ENCODE results near the gene MDM2. TPM values are rescaled to one million over a fixed set of nuclear protein-coding genes. Genes with fewer than 3 reads are reported as not detected.

Gene MDM2
- total RNA-seq, 1 experiment from 2014 or later = 95.2 TPM

DNA sequence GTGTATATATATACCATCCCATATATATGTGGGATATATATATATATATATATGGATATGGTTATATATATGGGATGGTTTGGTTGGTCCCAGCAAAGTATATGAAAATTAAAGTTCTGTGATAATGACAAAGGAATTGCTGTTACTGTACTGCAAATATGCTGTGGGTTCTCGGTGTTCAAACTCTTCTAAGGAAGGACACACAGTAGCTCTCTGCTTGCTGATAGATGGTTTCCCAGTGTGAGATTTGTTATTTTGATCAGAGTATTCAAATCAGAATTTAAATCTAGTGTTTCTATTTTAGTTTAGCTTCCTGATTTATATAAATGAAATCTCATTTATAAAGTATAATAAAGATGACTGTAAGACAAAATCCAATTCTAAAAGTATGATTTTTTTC, 42.3 kb upstream of the MDM2 start:
- intact Hi-C loops (cut with micrococcal nuclease; ENCODE audit: unreplicated experiment) = no loop called here
- no peaks in the 10 kb centered on the region for H3K9me3 ChIP-seq (ENCODE audit: insufficient read depth, low read depth)
- H2AFZ ChIP-seq = no peak overlapping the region
- no peaks in the 10 kb centered on the region for H3K36me3 ChIP-seq (ENCODE audit: low read depth)
- TF ChIP-seq CTCF (conservative IDR thresholded peaks at IDR 0.05) (no peak), EZH2 (IDR thresholded peaks at IDR 0.05; ENCODE audit: low read depth) (no peak)
- no peak overlapping the region for H3K4me3 ChIP-seq
- H3K27ac ChIP-seq = no peak overlapping the region
- no peak for DNase-seq
- H4K20me1 ChIP-seq (ENCODE audit: insufficient read depth) = no peaks in the 10 kb centered on the region
- H3K79me2 ChIP-seq (ENCODE audit: low read depth) = no peaks in the 10 kb centered on the region
- ChIA-PET CTCF (no interaction called here), POLR2A (ENCODE audit: unreplicated experiment) (no interaction called here)
- no peaks in the 10 kb centered on the region for H3K4me1 ChIP-seq (replicated peaks; ENCODE audit: insufficient read depth)
- BruUV-seq (replicated peaks) = no TSS peak
- H3F3A ChIP-seq (ENCODE audit: insufficient read depth, low read depth) = no peaks in the 10 kb centered on the region
- no peaks in the 10 kb centered on the region; the same call in 1 of the 2 replicates for H3K9me2 ChIP-seq (ENCODE audit: insufficient read depth)
- H3K4me2 ChIP-seq = no peak overlapping the region
- H3K27me3 ChIP-seq (ENCODE audit: insufficient read depth, low read depth) = no peaks in the 10 kb centered on the region

DNA sequence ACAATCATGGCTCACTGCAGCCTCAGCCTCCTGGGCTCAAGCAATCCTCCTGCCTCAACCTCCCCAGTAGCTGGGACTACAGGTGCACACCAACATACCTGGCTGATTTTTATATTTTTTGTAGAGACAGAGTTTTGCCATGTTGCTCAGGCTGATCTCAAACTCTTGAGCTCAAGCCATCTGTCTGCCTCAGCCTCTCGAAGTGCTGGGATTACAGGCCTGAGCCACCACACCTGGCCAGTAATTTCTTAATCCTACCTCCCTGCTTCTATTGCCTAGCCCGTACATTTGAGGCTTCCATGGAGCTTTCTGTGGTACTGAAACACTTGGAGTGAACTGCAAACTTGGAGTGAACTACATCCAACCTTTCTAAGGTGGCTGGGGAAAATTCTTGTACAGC, 41.3 kb upstream of the MDM2 start:
- Histone ChIP-seq H3K27ac (no peak overlapping the region), H2AFZ (no peak overlapping the region), H4K20me1 (ENCODE audit: insufficient read depth) (no peaks in the 10 kb centered on the region), H3K4me3 (no peak overlapping the region), H3K79me2 (ENCODE audit: low read depth) (no peaks in the 10 kb centered on the region), H3K9me3 (ENCODE audit: insufficient read depth, low read depth) (no peaks in the 10 kb centered on the region), H3F3A (ENCODE audit: insufficient read depth, low read depth) (no peaks in the 10 kb centered on the region), H3K4me2 (no peak overlapping the region), H3K4me1 (replicated peaks; ENCODE audit: insufficient read depth) (no peaks in the 10 kb centered on the region), H3K9me2 (ENCODE audit: insufficient read depth) (no peaks in the 10 kb centered on the region), H3K27me3 (ENCODE audit: insufficient read depth, low read depth) (no peaks in the 10 kb centered on the region), H3K36me3 (ENCODE audit: low read depth) (no peaks in the 10 kb centered on the region)
- intact Hi-C loops (cut with micrococcal nuclease; ENCODE audit: unreplicated experiment) = no loop called here
- CTCF ChIA-PET = no interaction called here
- TF ChIP-seq EZH2 (IDR thresholded peaks at IDR 0.05; ENCODE audit: low read depth) (no peak), CTCF (conservative IDR thresholded peaks at IDR 0.05) (no peak)
- no peak for DNase-seq
- no TSS peak for BruUV-seq (replicated peaks)
- POLR2A ChIA-PET (ENCODE audit: unreplicated experiment) = no interaction called here

DNA sequence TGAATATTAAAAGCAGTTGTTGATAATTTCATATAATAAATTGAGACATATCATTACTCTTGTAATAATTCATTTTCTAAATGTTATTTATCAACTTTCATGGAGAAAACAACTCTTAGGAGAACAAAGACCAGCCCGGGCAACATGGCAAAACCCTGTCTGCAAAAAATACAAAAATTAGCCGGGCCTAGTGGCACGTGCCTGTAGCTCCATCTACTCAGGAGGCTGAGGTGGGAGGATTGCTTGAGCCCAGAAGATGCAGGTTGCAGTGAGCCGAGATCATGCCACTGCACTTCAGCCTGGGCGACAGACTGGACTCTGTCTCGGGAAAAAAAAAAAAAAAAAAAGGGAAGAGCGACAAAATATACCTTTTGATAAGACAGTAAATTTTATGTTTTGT, 40.8 kb upstream of the MDM2 start:
- Histone ChIP-seq H3K9me3 (ENCODE audit: insufficient read depth, low read depth) (no peaks in the 10 kb centered on the region), H3K79me2 (ENCODE audit: low read depth) (no peaks in the 10 kb centered on the region), H3K9me2 (ENCODE audit: insufficient read depth) (no peaks in the 10 kb centered on the region), H3K4me3 (no peak overlapping the region), H3K4me2 (no peak overlapping the region), H3F3A (ENCODE audit: insufficient read depth, low read depth) (no peaks in the 10 kb centered on the region), H3K27me3 (ENCODE audit: insufficient read depth, low read depth) (no peaks in the 10 kb centered on the region), H2AFZ (no peak overlapping the region), H3K36me3 (ENCODE audit: low read depth) (no peaks in the 10 kb centered on the region), H3K27ac (no peak overlapping the region), H4K20me1 (ENCODE audit: insufficient read depth) (no peaks in the 10 kb centered on the region), H3K4me1 (replicated peaks; ENCODE audit: insufficient read depth) (no peaks in the 10 kb centered on the region)
- POLR2A ChIA-PET (ENCODE audit: unreplicated experiment) = no interaction called here
- intact Hi-C loops (cut with micrococcal nuclease; ENCODE audit: unreplicated experiment) = no loop called here
- CTCF ChIA-PET = interaction anchor here (0.5 kb wide), 1 partner anchor 1411 kb away, joined by 7 read pairs; no protein-coding TSS in a partner anchor
- BruUV-seq (replicated peaks) = no TSS peak
- no peak for DNase-seq
- TF ChIP-seq EZH2 (IDR thresholded peaks at IDR 0.05; ENCODE audit: low read depth) (no peak), CTCF (conservative IDR thresholded peaks at IDR 0.05) (no peak)
